ENCODE measurements around the gene LDLRAD4.
A peak's percentile ranks its signal among the peaks of the same experiment; 100 is the strongest.

The LDLRAD4 gene

GRCh38 chr18:13500869-13501542 lies 282.4 kb downstream of the LDLRAD4 start:
- peak; percentile 31 for DNase-seq

GRCh38 chr18:13501543-13501887 lies 283.0 kb downstream of the LDLRAD4 start:
- no peak for DNase-seq

DNA sequence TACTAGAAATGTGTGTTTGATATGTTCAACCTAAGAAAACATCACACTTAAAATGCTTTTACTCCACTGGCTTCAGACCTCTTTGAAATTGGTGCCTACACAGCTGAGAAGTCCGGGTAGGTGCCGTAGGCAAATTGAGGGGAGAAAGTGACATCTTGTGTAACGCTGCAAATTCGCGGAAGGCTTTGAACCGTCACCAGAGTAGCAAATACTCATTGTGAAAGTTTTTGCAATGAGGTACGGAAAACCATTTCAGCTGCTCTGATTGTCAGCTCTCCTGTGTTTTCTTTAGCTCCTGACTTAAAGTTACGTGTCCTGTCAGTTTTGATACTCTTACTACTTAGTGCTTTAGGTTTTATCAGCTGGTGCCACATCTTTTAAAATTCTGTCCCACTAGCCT lies 283.3 kb downstream of the LDLRAD4 start:
- no peak for DNase-seq

DNA sequence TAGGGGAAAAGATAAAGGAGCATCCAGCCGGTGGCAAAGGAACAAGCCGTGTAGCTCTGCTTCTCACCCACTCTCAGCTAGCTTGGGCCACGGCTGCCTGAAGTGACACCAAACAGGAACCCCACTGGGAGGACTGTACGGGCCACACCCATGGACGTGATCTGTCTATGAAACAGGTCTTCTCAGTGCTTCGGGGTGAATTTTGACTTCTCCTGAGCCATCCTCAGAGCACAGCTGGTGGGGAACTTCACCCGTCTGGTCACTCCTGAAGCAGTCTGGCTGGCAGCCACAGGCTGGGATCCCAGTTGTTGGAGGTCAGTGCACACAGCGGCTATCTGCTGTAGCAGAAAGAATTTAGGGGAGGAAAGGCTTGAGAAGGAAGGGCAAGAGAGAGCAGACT lies 284.0 kb downstream of the LDLRAD4 start:
- DNase-seq: no peak

- no peak for DNase-seq
Measured at GRCh38 chr18:13503836-13504235, 285.3 kb downstream of the LDLRAD4 start.

GRCh38 chr18:13505780-13506345 lies 287.3 kb downstream of the LDLRAD4 start:
- DNase-seq: no peak

GRCh38 chr18:13510594-13510993 lies 292.0 kb downstream of the LDLRAD4 start:
- no peak for DNase-seq

- no peak for DNase-seq
Measured at GRCh38 chr18:13511961-13512577, 293.5 kb downstream of the LDLRAD4 start.

DNA sequence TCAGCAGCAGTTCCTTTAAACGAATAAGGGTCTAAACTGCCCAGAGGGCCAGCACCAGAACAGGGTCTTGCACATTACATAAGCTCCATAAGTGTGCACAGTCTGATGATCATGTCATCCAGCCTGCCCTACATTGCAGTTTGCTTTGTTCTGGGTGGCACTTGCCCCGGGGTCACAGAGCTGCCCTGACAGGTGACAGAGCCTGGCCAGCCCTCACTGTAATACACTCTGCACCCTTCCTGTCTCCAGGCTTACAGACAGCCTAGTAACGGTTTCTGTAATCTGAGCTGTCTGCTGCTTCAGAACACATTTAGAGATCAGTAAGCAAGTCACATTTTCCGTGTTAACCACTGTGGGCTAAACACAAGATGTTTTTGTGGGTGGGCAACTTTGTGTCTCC lies 294.5 kb downstream of the LDLRAD4 start:
- DNase-seq: no peak

- no peak for DNase-seq
Measured at GRCh38 chr18:13513481-13513880, 294.9 kb downstream of the LDLRAD4 start.

- DNase-seq: no peak
Measured at GRCh38 chr18:13514558-13514957, 296.0 kb downstream of the LDLRAD4 start.

DNA sequence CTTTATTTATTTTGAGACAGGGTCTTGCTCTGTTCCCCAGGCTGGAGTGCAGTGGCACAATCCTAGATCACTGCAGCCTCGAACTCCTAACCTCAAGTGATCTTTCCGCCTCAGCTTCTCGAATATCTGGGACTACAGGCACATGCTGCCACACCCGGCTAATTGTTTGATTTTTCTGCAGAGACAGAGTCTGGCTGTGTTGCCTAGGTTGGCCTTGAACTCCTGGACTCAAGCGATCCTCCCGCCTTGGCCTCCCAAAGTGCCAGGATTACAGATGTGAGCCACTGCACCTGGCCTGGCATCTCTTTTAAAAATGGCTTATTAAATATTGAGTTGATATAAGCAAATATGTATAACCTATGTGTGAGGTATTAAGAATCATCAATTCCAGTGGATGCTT lies 298.3 kb downstream of the LDLRAD4 start:
- DNase-seq: no peak

DNA sequence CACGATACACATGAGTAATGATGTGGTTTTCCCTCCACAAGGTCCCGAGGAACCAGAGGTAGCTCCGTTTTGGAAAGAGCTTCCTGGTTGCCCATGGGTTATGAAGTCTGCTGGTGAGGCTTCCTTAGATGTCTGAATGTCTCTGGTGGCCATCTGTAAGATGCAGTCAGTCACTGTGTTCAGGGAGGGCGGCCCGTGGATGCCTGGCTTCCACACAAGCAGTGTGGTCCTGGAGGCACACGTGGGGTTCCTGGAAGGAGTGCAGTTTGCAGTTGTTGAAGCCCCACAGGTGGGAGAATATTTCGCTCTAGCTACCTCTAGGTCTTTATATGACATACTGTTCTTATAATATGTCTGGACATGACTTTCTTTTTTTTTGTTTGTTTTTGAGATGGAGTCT lies 298.8 kb downstream of the LDLRAD4 start:
- no peak for DNase-seq

DNA sequence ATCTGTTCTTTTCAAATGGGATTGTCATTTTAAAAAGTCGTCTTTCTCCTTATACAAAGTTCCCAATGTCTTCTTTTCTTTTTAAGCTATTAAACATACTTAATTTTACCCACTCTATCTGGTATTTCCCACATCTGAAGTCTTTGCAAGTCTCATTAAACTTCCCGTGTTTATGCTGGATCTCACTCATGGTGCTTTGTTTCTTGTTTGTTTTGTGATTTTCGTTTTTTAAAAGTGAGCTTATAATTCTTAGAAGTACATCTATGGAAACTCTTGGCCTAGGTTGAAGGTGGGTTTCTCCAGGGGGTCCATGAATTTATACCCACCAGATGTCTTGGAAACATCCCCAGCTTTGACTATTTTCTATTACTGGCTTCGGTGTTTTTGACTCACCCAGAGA lies 299.8 kb downstream of the LDLRAD4 start:
- no peak for DNase-seq

DNA sequence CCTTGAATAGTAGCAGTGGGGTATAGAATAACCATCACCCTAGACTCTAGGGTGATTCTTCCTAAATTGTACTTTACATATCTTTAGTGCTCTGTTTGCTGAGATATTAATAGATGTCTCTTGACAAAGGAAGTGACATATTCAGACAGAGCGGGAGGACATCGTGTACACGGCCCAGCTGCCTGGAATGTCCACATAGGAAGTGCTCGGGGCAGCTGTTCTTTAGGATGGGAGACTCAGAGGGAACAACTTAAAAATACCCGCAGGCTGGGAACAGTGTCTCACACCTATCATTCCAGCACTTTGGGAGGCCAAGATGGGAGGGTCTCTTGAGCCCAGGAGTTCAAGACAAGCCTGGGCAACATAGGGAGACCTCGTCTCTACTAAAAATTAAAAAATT lies 301.7 kb downstream of the LDLRAD4 start:
- DNase-seq: no peak

GRCh38 chr18:13520741-13521140 lies 302.2 kb downstream of the LDLRAD4 start:
- no peak for DNase-seq

DNA sequence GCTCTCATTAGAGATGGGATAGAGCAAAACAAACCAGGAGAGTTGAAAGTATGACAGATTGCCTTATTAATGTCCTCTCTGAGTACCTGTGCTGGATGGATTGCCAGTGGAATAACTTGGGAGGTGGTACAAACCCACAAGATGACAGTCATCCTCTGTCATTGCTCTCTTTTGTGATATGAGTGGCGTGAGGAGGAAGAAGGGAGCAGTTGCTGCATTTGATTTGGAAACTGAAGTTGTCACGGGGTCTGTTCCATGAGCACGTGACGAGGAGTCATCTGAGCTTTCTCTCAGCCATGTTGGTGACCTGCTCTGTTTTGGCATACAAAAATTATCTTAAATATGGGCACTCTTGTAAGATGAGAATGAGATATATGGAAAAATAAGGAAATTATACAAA lies 302.9 kb downstream of the LDLRAD4 start:
- DNase-seq: no peak

- no peak for DNase-seq
Measured at GRCh38 chr18:13522256-13522655, 303.7 kb downstream of the LDLRAD4 start.

GRCh38 chr18:13522861-13523660 lies 304.5 kb downstream of the LDLRAD4 start:
- DNase-seq: no peak

DNA sequence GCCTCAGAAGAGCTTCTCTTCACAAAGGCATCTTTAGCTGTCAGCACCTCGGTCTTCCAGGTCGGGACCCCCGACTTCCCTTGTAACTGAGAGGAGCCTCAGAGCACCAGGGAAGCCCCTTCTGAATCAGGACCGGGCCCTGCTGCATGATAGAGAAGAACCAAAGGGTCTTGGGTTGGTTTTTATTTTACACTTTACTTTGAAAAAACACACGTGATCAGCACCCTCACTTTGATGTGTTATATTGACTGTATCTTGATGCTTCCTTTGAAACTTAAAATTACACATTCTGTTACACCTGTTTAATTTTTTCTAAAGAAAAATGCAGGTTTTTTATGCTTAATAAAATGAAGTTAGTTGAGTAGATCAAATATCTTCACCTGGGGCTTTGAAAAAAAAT lies 305.5 kb downstream of the LDLRAD4 start:
- no peak for DNase-seq

DNA sequence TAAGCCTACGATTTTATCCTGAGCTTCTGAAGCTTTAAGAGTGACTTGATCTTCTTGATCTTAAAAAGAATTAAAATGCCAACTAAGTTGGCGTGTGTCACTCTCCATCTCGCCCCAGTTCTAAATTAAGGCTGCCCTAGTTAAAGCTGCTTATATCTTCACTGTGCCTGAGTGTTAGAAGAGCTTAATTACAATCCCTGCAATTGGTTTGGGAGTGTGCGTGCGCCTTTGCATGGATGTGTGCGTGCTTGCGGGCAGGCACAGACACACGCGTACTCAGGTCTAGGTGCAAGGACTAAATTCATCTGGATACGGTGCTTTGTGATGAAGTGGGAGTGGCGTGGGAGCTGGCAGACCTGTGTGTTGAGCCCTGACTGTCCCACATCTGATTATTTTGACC lies 306.3 kb downstream of the LDLRAD4 start:
- no peak for DNase-seq

DNA sequence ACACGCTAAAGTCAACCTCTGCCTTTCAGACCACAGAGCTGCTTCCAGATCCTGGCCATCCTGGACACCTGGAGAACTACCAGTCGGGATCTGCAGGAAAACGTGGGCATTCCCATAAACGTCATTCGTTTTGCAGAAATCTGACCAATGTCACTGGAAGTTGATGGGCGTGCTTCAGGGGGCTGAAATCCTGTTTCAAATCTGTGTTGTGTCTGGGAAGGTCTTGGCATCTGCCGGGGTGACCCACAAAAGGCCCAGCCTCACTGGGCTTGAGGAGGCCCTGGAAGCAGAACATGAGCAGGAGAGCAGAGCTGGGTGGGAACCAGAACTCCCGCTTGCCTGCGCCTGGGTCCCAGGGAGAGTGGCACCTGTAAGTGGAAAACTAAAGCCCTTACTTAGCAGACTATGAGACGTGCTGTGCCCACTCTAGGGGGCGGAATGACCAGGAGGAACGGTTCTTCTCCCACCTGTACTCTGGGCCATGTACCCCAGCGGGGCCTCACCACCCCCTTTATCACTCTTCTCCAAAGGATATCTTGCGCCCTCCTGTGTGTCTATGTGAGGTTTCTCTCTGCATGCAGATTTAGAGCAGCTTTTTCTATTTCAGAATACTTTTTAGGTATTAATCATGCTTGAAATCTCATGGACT lies 306.9 kb downstream of the LDLRAD4 start:
- DNase-seq: no peak

DNA sequence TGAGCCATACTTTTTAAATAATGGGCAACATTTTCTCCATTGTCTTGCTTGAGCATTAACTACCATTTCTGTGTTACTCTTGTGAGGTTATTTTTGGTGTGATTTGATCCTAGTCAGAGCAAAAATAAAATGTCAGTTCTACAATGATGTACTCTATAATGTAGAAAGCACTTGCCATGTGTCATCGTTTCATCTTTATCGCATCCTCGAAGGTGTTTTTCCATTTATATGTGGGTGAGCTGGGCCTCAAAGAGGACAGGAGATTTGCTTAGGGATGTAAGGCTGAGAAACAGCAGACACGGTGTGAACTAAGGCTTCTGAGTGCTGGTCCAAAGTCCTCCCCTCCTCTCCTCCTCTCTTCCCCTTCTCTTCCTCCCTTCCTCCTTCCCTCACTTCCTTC lies 308.0 kb downstream of the LDLRAD4 start:
- no peak for DNase-seq
